ENCODE results near the gene LTO1. TPM values are rescaled to one million over a fixed set of nuclear protein-coding genes. Genes with fewer than 3 reads are reported as not detected.
"Not testable (repeated sequence)": the region's sequence is repeated elsewhere in the genome, so short reads cannot be mapped to it uniquely, and the experiment has no call there.

LTO1 gene
- total RNA-seq, 1 experiment from 2014 or later: 27.5 TPM

- no peak for ATAC-seq
- DNase-seq (ENCODE audit: low spot score): no peak
- ChIA-PET POLR2A (no interaction called here), CTCF (interaction anchor here (0.8 to 1.8 kb wide), 2 partner anchors 15 to 19 kb away, joined by 5 read pairs; no protein-coding TSS in a partner anchor)
- Mint-ChIP-seq H3K9me3 (peaks cover 7% of the 10 kb centered on the region), H3K27me3 (ENCODE audit: low read depth) (peaks cover 7% of the 10 kb centered on the region), H3K4me1 (peaks cover 9% of the 10 kb centered on the region), H3K27ac (no peak overlapping the region), H3K4me3 (no peak overlapping the region), H3K36me3 (no peaks in the 10 kb centered on the region)
- TF ChIP-seq ZMAT4 (CRISPR knock-in tag; IDR thresholded peaks at IDR 0.05) (no peak), MYBL2 (CRISPR knock-in tag; IDR thresholded peaks at IDR 0.05) (no peak), ETV6 (CRISPR knock-in tag; IDR thresholded peaks at IDR 0.05) (no peak), OVOL2 (CRISPR knock-in tag; IDR thresholded peaks at IDR 0.05; ENCODE audit: borderline replicate concordance) (no peak), SP1 (CRISPR knock-in tag; conservative IDR thresholded peaks at IDR 0.05) (no peak)
- TF ChIP-seq, protein P1, sequence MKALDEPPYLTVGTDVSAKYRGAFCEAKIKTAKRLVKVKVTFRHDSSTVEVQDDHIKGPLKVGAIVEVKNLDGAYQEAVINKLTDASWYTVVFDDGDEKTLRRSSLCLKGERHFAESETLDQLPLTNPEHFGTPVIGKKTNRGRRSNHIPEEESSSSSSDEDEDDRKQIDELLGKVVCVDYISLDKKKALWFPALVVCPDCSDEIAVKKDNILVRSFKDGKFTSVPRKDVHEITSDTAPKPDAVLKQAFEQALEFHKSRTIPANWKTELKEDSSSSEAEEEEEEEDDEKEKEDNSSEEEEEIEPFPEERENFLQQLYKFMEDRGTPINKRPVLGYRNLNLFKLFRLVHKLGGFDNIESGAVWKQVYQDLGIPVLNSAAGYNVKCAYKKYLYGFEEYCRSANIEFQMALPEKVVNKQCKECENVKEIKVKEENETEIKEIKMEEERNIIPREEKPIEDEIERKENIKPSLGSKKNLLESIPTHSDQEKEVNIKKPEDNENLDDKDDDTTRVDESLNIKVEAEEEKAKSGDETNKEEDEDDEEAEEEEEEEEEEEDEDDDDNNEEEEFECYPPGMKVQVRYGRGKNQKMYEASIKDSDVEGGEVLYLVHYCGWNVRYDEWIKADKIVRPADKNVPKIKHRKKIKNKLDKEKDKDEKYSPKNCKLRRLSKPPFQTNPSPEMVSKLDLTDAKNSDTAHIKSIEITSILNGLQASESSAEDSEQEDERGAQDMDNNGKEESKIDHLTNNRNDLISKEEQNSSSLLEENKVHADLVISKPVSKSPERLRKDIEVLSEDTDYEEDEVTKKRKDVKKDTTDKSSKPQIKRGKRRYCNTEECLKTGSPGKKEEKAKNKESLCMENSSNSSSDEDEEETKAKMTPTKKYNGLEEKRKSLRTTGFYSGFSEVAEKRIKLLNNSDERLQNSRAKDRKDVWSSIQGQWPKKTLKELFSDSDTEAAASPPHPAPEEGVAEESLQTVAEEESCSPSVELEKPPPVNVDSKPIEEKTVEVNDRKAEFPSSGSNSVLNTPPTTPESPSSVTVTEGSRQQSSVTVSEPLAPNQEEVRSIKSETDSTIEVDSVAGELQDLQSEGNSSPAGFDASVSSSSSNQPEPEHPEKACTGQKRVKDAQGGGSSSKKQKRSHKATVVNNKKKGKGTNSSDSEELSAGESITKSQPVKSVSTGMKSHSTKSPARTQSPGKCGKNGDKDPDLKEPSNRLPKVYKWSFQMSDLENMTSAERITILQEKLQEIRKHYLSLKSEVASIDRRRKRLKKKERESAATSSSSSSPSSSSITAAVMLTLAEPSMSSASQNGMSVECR (CRISPR knock-in tag; IDR thresholded peaks at IDR 0.05; ENCODE audit: borderline replicate concordance): no peak
Measured at GRCh38 chr11:69689484-69690319, 14.5 kb upstream of the LTO1 start.

DNA sequence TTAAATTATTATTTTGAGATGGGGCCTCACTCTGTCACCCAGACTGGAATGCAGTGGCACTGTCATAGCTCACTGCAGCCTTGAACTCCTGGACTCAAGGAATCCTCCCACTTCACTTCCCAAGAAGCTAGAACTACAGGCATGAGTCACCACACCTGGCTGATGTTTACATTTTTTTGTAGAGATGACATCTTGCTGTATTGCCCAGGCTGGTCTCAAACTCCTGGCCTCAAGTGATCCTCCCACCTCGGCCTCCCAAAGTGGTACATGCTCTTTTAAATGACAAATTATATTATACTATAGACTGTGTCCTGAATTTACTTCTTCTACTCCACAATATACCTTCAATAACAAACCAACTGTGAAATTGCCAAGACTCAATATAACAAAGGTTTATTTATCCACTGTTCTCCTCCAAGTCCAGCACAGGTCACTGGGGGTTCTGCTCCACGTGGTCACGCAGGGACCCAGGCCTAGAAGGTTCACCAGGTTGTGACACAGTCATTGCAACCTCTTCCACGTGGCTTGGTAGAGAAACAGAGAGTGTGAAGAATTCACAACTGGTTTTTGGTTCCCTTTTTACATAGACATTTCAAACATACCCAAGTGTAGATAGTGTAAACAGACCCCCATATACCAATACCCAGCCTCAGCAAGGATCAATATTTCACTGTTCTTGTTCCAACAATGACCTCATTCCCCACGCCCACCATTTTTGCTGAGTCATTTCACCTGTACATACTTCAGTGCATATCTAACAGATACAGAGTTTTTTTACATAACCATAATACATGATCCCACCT is 13.0 kb upstream of the LTO1 start:
- POLR2A ChIA-PET; H3K36me3 Mint-ChIP-seq; H3K4me3 Mint-ChIP-seq; CTCF ChIA-PET; H3K4me1 Mint-ChIP-seq; H3K9me3 Mint-ChIP-seq; DNase-seq (ENCODE audit: low spot score); ATAC-seq; H3K27ac Mint-ChIP-seq: not testable (repeated sequence)
- peaks cover 10% of the 10 kb centered on the region for H3K27me3 Mint-ChIP-seq (ENCODE audit: low read depth)
- TF ChIP-seq NFE2L1 (CRISPR knock-in tag; IDR thresholded peaks at IDR 0.05) (0 out of 2 replicates have a peak, but pooled peaks have one; percentile 49), ZNF121 (CRISPR knock-in tag; IDR thresholded peaks at IDR 0.05) (0 out of 2 replicates have a peak, but pooled peaks have one; percentile 5)

DNA sequence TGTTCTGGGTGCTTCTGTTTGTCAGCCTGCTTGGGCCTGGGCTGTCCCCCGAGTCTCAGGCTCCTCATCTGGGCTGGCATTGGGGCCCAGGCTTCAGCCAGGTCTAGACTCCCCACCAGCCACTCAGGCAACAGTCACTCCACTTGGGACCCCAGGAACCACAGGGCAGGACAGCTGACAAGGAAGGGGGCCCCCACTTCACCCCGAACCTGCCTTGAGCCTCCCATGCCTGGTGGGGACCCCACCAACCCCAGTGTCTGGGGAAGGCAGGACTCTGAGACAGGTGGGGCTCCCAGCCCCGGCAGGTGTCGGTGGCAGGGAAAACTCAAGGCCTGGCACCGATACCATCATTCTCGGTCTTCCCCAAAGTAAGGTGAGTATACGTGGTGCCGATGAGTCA is 11.7 kb upstream of the LTO1 start:
- Mint-ChIP-seq H3K27me3 (ENCODE audit: low read depth) (peaks cover 10% of the 10 kb centered on the region), H3K9me3 (peaks cover 7% of the 10 kb centered on the region), H3K4me1 (peaks cover 9% of the 10 kb centered on the region), H3K4me3 (no peak overlapping the region), H3K27ac (no peak overlapping the region), H3K36me3 (no peaks in the 10 kb centered on the region)
- no peak for TF ChIP-seq EMX1 (CRISPR knock-in tag; IDR thresholded peaks at IDR 0.05)
- TF ChIP-seq PRDM15 (CRISPR knock-in tag; IDR thresholded peaks at IDR 0.05): no peak
- no peak for TF ChIP-seq KAT7 (CRISPR knock-in tag; IDR thresholded peaks at IDR 0.05; ENCODE audit: borderline replicate concordance)
- TF ChIP-seq NR2C2 (CRISPR knock-in tag; IDR thresholded peaks at IDR 0.05): no peak
- TF ChIP-seq ATF1 (CRISPR knock-in tag; IDR thresholded peaks at IDR 0.05): no peak
- TF ChIP-seq PRRX2 (CRISPR knock-in tag; IDR thresholded peaks at IDR 0.05): no peak
- TF ChIP-seq FOXK1 (CRISPR knock-in tag; IDR thresholded peaks at IDR 0.05): no peak
- TF ChIP-seq, protein P2, sequence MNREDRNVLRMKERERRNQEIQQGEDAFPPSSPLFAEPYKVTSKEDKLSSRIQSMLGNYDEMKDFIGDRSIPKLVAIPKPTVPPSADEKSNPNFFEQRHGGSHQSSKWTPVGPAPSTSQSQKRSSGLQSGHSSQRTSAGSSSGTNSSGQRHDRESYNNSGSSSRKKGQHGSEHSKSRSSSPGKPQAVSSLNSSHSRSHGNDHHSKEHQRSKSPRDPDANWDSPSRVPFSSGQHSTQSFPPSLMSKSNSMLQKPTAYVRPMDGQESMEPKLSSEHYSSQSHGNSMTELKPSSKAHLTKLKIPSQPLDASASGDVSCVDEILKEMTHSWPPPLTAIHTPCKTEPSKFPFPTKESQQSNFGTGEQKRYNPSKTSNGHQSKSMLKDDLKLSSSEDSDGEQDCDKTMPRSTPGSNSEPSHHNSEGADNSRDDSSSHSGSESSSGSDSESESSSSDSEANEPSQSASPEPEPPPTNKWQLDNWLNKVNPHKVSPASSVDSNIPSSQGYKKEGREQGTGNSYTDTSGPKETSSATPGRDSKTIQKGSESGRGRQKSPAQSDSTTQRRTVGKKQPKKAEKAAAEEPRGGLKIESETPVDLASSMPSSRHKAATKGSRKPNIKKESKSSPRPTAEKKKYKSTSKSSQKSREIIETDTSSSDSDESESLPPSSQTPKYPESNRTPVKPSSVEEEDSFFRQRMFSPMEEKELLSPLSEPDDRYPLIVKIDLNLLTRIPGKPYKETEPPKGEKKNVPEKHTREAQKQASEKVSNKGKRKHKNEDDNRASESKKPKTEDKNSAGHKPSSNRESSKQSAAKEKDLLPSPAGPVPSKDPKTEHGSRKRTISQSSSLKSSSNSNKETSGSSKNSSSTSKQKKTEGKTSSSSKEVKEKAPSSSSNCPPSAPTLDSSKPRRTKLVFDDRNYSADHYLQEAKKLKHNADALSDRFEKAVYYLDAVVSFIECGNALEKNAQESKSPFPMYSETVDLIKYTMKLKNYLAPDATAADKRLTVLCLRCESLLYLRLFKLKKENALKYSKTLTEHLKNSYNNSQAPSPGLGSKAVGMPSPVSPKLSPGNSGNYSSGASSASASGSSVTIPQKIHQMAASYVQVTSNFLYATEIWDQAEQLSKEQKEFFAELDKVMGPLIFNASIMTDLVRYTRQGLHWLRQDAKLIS (CRISPR knock-in tag; IDR thresholded peaks at IDR 0.05; ENCODE audit: borderline replicate concordance): no peak
- ChIA-PET CTCF (interaction anchor here (1.0 to 1.3 kb wide), 4 partner anchors 17 to 203 kb away, joined by 3 to 6 read pairs (median 4); partner anchors contain the start of gene FGF19), POLR2A (no interaction called here)
- no peak for DNase-seq (ENCODE audit: low spot score)
- ATAC-seq: no peak
